ENCODE results near the gene IL1RAP.

Gene IL1RAP

DNA sequence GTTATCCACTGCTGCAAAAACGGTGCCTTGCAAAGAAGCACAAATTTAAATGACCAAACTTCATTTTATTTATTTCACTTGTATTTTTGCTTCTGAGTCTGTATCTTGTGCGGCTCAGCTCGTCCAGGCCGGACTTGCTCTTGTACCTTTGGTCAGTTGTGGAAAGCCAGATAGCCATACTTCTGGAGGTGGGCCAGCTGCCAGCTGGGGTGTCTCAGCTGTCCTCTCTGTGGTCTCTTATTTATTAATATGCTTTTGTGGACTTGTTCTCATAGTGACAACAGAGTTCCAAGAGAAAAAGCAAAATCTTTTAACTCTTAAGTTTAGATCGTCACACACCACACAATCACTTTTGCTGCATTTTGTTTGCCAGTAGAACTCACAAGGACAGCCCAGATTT is 87.7 kb downstream of the IL1RAP start:
- Histone ChIP-seq H3K9ac (ENCODE audit: low read length) (no peak overlapping the region), H3K9me2 (replicated peaks; ENCODE audit: insufficient read depth, low read length) (no peaks in the 10 kb centered on the region), H3K9me3 (ENCODE audit: insufficient read depth, low read length) (no peaks in the 10 kb centered on the region), H3K27ac (ENCODE audit: low read depth, low read length) (no peak overlapping the region), H3K36me3 (ENCODE audit: low read length) (no peaks in the 10 kb centered on the region), H3K4me2 (ENCODE audit: low read depth, low read length, poor library complexity, severe bottlenecking) (no peak overlapping the region), H3K4me3 (ENCODE audit: insufficient read depth, low read length, poor library complexity, severe bottlenecking) (no peak overlapping the region), H3F3A (ENCODE audit: insufficient read depth) (no peaks in the 10 kb centered on the region), H2AFZ (ENCODE audit: low read depth, low read length, severe bottlenecking) (no peak overlapping the region), H3K27me3 (ENCODE audit: low read length) (no peaks in the 10 kb centered on the region), H3K79me2 (ENCODE audit: insufficient read depth, low read length) (no peaks in the 10 kb centered on the region), H4K20me1 (ENCODE audit: low read depth, low read length) (no peaks in the 10 kb centered on the region)
- TF ChIP-seq CTCF (IDR thresholded peaks at IDR 0.05; ENCODE audit: insufficient read depth, low read length, poor library complexity, severe bottlenecking) (no peak), EZH2phosphoT487 (conservative IDR thresholded peaks at IDR 0.05; ENCODE audit: low read length) (no peak)

DNA sequence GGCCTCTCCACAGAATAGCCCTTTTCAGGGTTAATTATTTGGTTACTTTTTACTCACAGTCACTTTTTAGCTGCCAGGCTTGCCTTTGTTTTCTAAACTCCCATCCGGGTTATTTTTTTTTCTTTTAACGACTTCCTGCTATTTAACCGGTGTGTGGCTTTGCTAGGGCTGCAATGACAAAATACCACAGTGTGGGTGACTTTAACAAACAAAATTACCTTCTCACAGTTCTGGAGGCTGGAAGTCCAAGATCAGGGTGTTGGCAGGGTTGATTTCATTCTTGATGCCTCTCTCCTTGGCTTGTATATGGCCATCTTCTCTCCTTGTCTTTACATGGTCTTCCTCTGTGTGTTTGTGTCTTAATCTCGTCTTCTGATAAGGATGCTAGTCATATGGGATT is 91.5 kb downstream of the IL1RAP start:
- H3K4me2 ChIP-seq (ENCODE audit: low read depth, low read length, poor library complexity, severe bottlenecking) = no peak overlapping the region
- TF ChIP-seq CTCF (IDR thresholded peaks at IDR 0.05; ENCODE audit: insufficient read depth, low read length, poor library complexity, severe bottlenecking) = no peak
- no peak for TF ChIP-seq EZH2phosphoT487 (conservative IDR thresholded peaks at IDR 0.05; ENCODE audit: low read length)
- H4K20me1 ChIP-seq (ENCODE audit: low read depth, low read length) = no peaks in the 10 kb centered on the region
- H2AFZ ChIP-seq (ENCODE audit: low read depth, low read length, severe bottlenecking) = no peak overlapping the region
- no peaks in the 10 kb centered on the region for H3F3A ChIP-seq (ENCODE audit: insufficient read depth)
- no peak overlapping the region for H3K27ac ChIP-seq (ENCODE audit: low read depth, low read length)
- no peak overlapping the region for H3K4me3 ChIP-seq (ENCODE audit: insufficient read depth, low read length, poor library complexity, severe bottlenecking)
- no peaks in the 10 kb centered on the region for H3K9me3 ChIP-seq (ENCODE audit: insufficient read depth, low read length)
- no peaks in the 10 kb centered on the region for H3K79me2 ChIP-seq (ENCODE audit: insufficient read depth, low read length)
- no peaks in the 10 kb centered on the region for H3K36me3 ChIP-seq (ENCODE audit: low read length)
- no peaks in the 10 kb centered on the region for H3K9me2 ChIP-seq (replicated peaks; ENCODE audit: insufficient read depth, low read length)
- H3K27me3 ChIP-seq (ENCODE audit: low read length) = no peaks in the 10 kb centered on the region
- no peak overlapping the region for H3K9ac ChIP-seq (ENCODE audit: low read length)

DNA sequence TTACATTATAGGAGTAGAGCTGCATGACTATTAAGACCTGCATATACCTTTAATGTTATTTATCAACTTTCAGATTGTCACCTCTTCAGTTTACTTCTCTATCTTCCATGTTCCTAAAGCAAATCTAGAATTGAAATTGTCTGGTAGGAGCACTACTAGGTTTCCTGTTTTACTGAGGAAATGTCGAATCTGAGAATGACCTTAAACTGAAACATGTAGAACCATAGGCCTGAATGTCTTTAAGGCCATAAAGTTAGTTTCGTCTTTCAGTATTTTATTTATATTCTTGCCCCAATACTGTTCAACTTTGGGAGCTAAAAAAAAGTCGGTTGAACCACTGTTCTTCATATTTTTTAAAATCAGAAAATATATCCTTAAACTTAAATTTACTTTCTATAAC is 92.7 kb downstream of the IL1RAP start:
- no peak for TF ChIP-seq CTCF (IDR thresholded peaks at IDR 0.05; ENCODE audit: insufficient read depth, low read length, poor library complexity, severe bottlenecking)
- TF ChIP-seq EZH2phosphoT487 (conservative IDR thresholded peaks at IDR 0.05; ENCODE audit: low read length) = no peak
- no peak overlapping the region for H2AFZ ChIP-seq (ENCODE audit: low read depth, low read length, severe bottlenecking)
- H3K9me3 ChIP-seq (ENCODE audit: insufficient read depth, low read length) = no peaks in the 10 kb centered on the region
- no peak overlapping the region for H3K27ac ChIP-seq (ENCODE audit: low read depth, low read length)
- H4K20me1 ChIP-seq (ENCODE audit: low read depth, low read length) = no peaks in the 10 kb centered on the region
- H3K9ac ChIP-seq (ENCODE audit: low read length) = no peak overlapping the region
- no peaks in the 10 kb centered on the region for H3K79me2 ChIP-seq (ENCODE audit: insufficient read depth, low read length)
- H3F3A ChIP-seq (ENCODE audit: insufficient read depth) = no peaks in the 10 kb centered on the region
- no peaks in the 10 kb centered on the region for H3K9me2 ChIP-seq (replicated peaks; ENCODE audit: insufficient read depth, low read length)
- no peak overlapping the region for H3K4me2 ChIP-seq (ENCODE audit: low read depth, low read length, poor library complexity, severe bottlenecking)
- H3K36me3 ChIP-seq (ENCODE audit: low read length) = no peaks in the 10 kb centered on the region
- no peaks in the 10 kb centered on the region for H3K27me3 ChIP-seq (ENCODE audit: low read length)
- no peak overlapping the region for H3K4me3 ChIP-seq (ENCODE audit: insufficient read depth, low read length, poor library complexity, severe bottlenecking)

- Histone ChIP-seq H3K9me2 (replicated peaks; ENCODE audit: insufficient read depth, low read length) (no peaks in the 10 kb centered on the region), H3K27me3 (ENCODE audit: low read length) (no peaks in the 10 kb centered on the region), H3K27ac (ENCODE audit: low read depth, low read length) (no peak overlapping the region), H3K4me2 (ENCODE audit: low read depth, low read length, poor library complexity, severe bottlenecking) (no peak overlapping the region), H3K79me2 (ENCODE audit: insufficient read depth, low read length) (no peaks in the 10 kb centered on the region), H3K9me3 (ENCODE audit: insufficient read depth, low read length) (no peaks in the 10 kb centered on the region), H4K20me1 (ENCODE audit: low read depth, low read length) (no peaks in the 10 kb centered on the region), H3F3A (ENCODE audit: insufficient read depth) (no peaks in the 10 kb centered on the region), H3K36me3 (ENCODE audit: low read length) (no peaks in the 10 kb centered on the region), H3K9ac (ENCODE audit: low read length) (no peak overlapping the region), H3K4me3 (ENCODE audit: insufficient read depth, low read length, poor library complexity, severe bottlenecking) (no peak overlapping the region), H2AFZ (ENCODE audit: low read depth, low read length, severe bottlenecking) (no peak overlapping the region)
- TF ChIP-seq EZH2phosphoT487 (conservative IDR thresholded peaks at IDR 0.05; ENCODE audit: low read length) (no peak), CTCF (IDR thresholded peaks at IDR 0.05; ENCODE audit: insufficient read depth, low read length, poor library complexity, severe bottlenecking) (no peak)
Observed at GRCh38 chr3:190607021-190607420, 93.1 kb downstream of the IL1RAP start.
